NB4 (cell line): ENCODE data around the gene BMP4.

Experiments used
- DNase-seq: peaks from one replicate; pipeline ENCODE4 v3.0.0; 2010; ENCODE audit warnings: low read depth
- H3K4me3 ChIP-seq: one replicate; pipeline ENCODE4 v1.5.1; 2011; ENCODE audit warnings: mild to moderate bottlenecking, low read depth, low read length, moderate library complexity
- CTCF ChIP-seq: IDR thresholded peaks from one replicate; pipeline ENCODE4 v1.5.1; 2012; ENCODE audit warnings: low read depth, low read length
- MAX ChIP-seq: IDR thresholded peaks from 2 replicates; pipeline ENCODE4 v1.6.1; 2011; ENCODE audit warnings: low read depth, low read length
- MYC ChIP-seq: IDR thresholded peaks from 2 replicates; pipeline ENCODE4 v1.6.1; 2011; ENCODE audit warnings: low read depth, low read length
- POLR2A ChIP-seq: IDR thresholded peaks from 2 replicates; pipeline ENCODE4 v1.6.1; 2011; ENCODE audit warnings: mild to moderate bottlenecking; ENCODE audit not compliant: insufficient read length; ENCODE audit errors: extremely low read depth

BMP4 gene

GRCh38 chr14:53982546-53982945 is 25.9 kb upstream of the BMP4 start:
- no peak for TF ChIP-seq CTCF
- TF ChIP-seq POLR2A: no peak
- no peak for TF ChIP-seq MAX
- TF ChIP-seq MYC: no peak
- DNase-seq: no peak
- no peak overlapping the region for H3K4me3 ChIP-seq

GRCh38 chr14:53979747-53980642 is 23.4 kb upstream of the BMP4 start:
- no peak for TF ChIP-seq CTCF
- no peak for TF ChIP-seq POLR2A
- no peak for DNase-seq
- H3K4me3 ChIP-seq: no peak overlapping the region

GRCh38 chr14:53979113-53979681 is 22.6 kb upstream of the BMP4 start:
- H3K4me3 ChIP-seq: no peak overlapping the region
- TF ChIP-seq MYC: no peak
- DNase-seq: no peak

GRCh38 chr14:53978194-53978593 is 21.6 kb upstream of the BMP4 start:
- no peak for DNase-seq
- H3K4me3 ChIP-seq: no peak overlapping the region
- TF ChIP-seq CTCF: no peak
- no peak for TF ChIP-seq POLR2A
- no peak for TF ChIP-seq MAX
- no peak for TF ChIP-seq MYC

GRCh38 chr14:53975444-53975843 is 18.8 kb upstream of the BMP4 start:
- no peak for TF ChIP-seq MAX
- no peak for TF ChIP-seq MYC
- no peak for TF ChIP-seq CTCF
- no peak for TF ChIP-seq POLR2A
- no peak for DNase-seq
- no peak overlapping the region for H3K4me3 ChIP-seq

GRCh38 chr14:53971521-53971920 is 14.9 kb upstream of the BMP4 start:
- TF ChIP-seq MYC (no peak), MAX (no peak), POLR2A (no peak), CTCF (no peak)

More at GRCh38 chr14:53971521-53971920, 14.9 kb upstream of the BMP4 start:
- no peak for DNase-seq
- H3K4me3 ChIP-seq: no peak overlapping the region
